SU-DHL-6 (cell line): ENCODE measurements around the gene CHCHD5.

Experiments
- H2AFZ ChIP-seq: fragments of 200-600 bp; sonication (generic); 2 replicates; pipeline ENCODE4 v1.6.1; 2014; ENCODE audit warnings: low read depth, mild to moderate bottlenecking, moderate library complexity, mixed read lengths, antibody characterized with exemption, low read length; ENCODE audit not compliant: severe bottlenecking
- H3F3A ChIP-seq: fragments of 200-600 bp; shearing (Covaris generic); 2 replicates; pipeline ENCODE4 v1.6.0; 2016; ENCODE audit warnings: antibody characterized with exemption, mild to moderate bottlenecking; ENCODE audit not compliant: insufficient read depth
- H3K27ac ChIP-seq: fragments of 200-600 bp; sonication (generic); 2 replicates; pipeline ENCODE4 v1.5.1; 2016; ENCODE audit warnings: low read depth, mild to moderate bottlenecking, low read length, moderate library complexity, mixed read lengths
- H3K27me3 ChIP-seq: fragments of 200-600 bp; sonication (generic), shearing (Covaris generic); 2 replicates; pipeline ENCODE4 v1.6.0; 2014; ENCODE audit warnings: mild to moderate bottlenecking, low read length
- H3K36me3 ChIP-seq: fragments of 200-600 bp; sonication (generic); 2 replicates; pipeline ENCODE4 v1.6.1; 2014; ENCODE audit warnings: mild to moderate bottlenecking, low read length, mixed read lengths
- H3K4me2 ChIP-seq: fragments of 300-600, 200-600 bp; shearing (Covaris generic), sonication (generic); 2 replicates; pipeline ENCODE4 v1.6.0; 2014; ENCODE audit warnings: low read length, low read depth, mild to moderate bottlenecking; ENCODE audit not compliant: poor library complexity, severe bottlenecking
- H3K4me3 ChIP-seq: fragments of 200-600 bp; sonication (generic); 2 replicates; pipeline ENCODE4 v1.5.1; 2014; ENCODE audit warnings: antibody characterized with exemption, low read length, mild to moderate bottlenecking, mixed read lengths; ENCODE audit not compliant: insufficient read depth, poor library complexity, severe bottlenecking
- H3K79me2 ChIP-seq: fragments of 200-600 bp; sonication (generic); 2 replicates; pipeline ENCODE4 v1.6.1; 2014; ENCODE audit warnings: mild to moderate bottlenecking, low read length, moderate library complexity; ENCODE audit not compliant: insufficient read depth
- H3K9ac ChIP-seq: fragments of 200-600 bp; sonication (generic); 2 replicates; pipeline ENCODE4 v1.7.0; 2014; ENCODE audit warnings: mild to moderate bottlenecking, low read length
- H3K9me2 ChIP-seq: fragments of 200-600 bp; sonication (generic); replicated peaks from 2 replicates; pipeline ENCODE4 v1.6.1; 2014; ENCODE audit warnings: low read length; ENCODE audit not compliant: insufficient read depth
- H3K9me3 ChIP-seq: fragments of 200-600 bp; sonication (generic); 2 replicates; pipeline ENCODE4 v1.6.1; 2014; ENCODE audit warnings: low read length, mixed read lengths; ENCODE audit not compliant: insufficient read depth
- H4K20me1 ChIP-seq: fragments of 200-600 bp; sonication (generic); 2 replicates; pipeline ENCODE4 v1.6.1; 2014; ENCODE audit warnings: low read depth, mild to moderate bottlenecking, antibody characterized with exemption, low read length, moderate library complexity, mixed read lengths
- EZH2phosphoT487 ChIP-seq: fragments of 200-600 bp; sonication (generic), shearing (Covaris generic); conservative IDR thresholded peaks from 2 replicates; pipeline ENCODE4 v1.6.1; 2018; ENCODE audit warnings: mild to moderate bottlenecking, antibody characterized with exemption, low read length, moderate library complexity, mixed read lengths
- TF ChIP-seq, protein P1 (sequence below): fragments of 200-600 bp; sonication (generic); IDR thresholded peaks from one replicate; pipeline ENCODE4 v1.5.1; 2017; ENCODE audit warnings: antibody characterized with exemption, mild to moderate bottlenecking, low read length, moderate library complexity; ENCODE audit not compliant: insufficient read depth, poor library complexity, severe bottlenecking

CHCHD5 gene

DNA sequence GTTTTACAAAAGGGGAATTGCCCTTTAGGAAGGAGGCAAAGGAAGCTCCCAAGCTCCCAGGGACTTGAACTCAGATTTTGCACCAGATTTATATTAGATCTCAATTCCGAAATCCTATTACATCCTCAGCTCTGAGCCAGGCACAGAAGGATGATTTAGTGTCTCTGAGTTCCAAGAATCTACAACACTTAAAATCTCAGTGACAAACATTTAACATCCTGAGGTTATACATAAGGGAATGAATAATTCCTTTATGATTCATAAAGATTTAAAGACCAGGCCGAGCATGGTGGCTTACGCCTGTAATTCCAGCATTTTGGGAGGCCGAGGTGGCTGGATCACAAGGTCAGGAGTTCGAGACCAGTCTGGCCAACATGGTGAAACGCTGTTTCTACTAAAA, 44.8 kb downstream of the CHCHD5 start:
- no peak overlapping the region for H2AFZ ChIP-seq
- H3K36me3 ChIP-seq: no peaks in the 10 kb centered on the region
- H3F3A ChIP-seq: no peaks in the 10 kb centered on the region
- no peaks in the 10 kb centered on the region for H3K79me2 ChIP-seq
- H4K20me1 ChIP-seq: no peaks in the 10 kb centered on the region
- no peak for TF ChIP-seq EZH2phosphoT487
- TF ChIP-seq, protein P1, sequence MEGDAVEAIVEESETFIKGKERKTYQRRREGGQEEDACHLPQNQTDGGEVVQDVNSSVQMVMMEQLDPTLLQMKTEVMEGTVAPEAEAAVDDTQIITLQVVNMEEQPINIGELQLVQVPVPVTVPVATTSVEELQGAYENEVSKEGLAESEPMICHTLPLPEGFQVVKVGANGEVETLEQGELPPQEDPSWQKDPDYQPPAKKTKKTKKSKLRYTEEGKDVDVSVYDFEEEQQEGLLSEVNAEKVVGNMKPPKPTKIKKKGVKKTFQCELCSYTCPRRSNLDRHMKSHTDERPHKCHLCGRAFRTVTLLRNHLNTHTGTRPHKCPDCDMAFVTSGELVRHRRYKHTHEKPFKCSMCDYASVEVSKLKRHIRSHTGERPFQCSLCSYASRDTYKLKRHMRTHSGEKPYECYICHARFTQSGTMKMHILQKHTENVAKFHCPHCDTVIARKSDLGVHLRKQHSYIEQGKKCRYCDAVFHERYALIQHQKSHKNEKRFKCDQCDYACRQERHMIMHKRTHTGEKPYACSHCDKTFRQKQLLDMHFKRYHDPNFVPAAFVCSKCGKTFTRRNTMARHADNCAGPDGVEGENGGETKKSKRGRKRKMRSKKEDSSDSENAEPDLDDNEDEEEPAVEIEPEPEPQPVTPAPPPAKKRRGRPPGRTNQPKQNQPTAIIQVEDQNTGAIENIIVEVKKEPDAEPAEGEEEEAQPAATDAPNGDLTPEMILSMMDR: no peak
- H3K9me2 ChIP-seq: no peaks in the 10 kb centered on the region
- H3K4me3 ChIP-seq: no peak overlapping the region
- H3K9ac ChIP-seq: no peak overlapping the region
- no peak overlapping the region for H3K27ac ChIP-seq
- no peaks in the 10 kb centered on the region for H3K27me3 ChIP-seq
- no peak overlapping the region for H3K4me2 ChIP-seq
- no peaks in the 10 kb centered on the region for H3K9me3 ChIP-seq

DNA sequence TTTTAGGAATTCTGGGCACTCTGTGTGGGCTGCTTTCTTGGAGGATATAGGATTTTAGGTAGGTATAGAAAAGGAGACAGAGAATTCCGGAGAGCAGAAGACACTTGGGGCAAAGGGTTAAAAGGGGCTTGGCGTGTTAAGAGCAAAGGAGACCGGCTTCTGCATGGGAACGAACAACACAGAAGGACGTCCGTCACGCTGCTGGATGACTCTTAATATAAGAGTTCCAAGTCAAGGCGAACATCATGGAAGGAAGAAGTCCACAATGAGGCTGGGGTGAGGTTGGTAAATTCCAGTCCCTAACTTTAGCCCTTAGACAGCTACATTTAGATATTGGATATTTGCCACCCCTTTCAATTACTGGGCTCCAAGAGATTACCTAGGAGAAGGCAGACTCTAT, 45.4 kb downstream of the CHCHD5 start:
- Histone ChIP-seq H3K9ac (no peak overlapping the region), H4K20me1 (no peaks in the 10 kb centered on the region), H3K9me2 (no peaks in the 10 kb centered on the region), H3K9me3 (no peaks in the 10 kb centered on the region), H2AFZ (no peak overlapping the region), H3K79me2 (no peaks in the 10 kb centered on the region), H3K36me3 (no peaks in the 10 kb centered on the region), H3F3A (no peaks in the 10 kb centered on the region), H3K27ac (no peak overlapping the region), H3K4me2 (no peak overlapping the region), H3K27me3 (no peaks in the 10 kb centered on the region), H3K4me3 (no peak overlapping the region)
- TF ChIP-seq, protein P1: no peak
- TF ChIP-seq EZH2phosphoT487: no peak

DNA sequence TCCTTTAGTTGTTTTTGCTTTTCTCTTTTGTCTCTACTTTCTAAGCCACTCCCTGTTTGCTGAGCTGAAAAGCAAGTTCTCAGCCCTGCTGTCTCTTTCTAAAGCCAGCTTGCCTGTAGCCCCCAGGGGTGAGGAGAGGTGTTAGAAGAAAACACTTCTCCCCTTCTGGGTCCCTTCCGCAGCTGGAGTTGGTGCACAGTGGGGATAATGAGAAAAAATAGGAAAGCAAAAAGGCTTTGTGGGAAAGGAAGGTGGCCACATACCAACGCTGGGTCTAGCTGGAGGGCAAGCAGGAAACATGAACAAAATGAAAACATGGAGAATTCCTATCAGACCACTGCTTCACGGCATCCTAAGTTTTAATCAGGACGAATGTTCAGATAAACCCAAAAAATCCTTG, 45.9 kb downstream of the CHCHD5 start:
- no peak overlapping the region for H2AFZ ChIP-seq
- H3K4me3 ChIP-seq: no peak overlapping the region
- no peak overlapping the region for H3K27ac ChIP-seq
- H3K79me2 ChIP-seq: no peaks in the 10 kb centered on the region
- TF ChIP-seq, protein P1: no peak
- TF ChIP-seq EZH2phosphoT487: no peak
- H3K9me3 ChIP-seq: no peaks in the 10 kb centered on the region
- H3K9ac ChIP-seq: no peak overlapping the region
- no peaks in the 10 kb centered on the region for H3K9me2 ChIP-seq
- H3K27me3 ChIP-seq: no peaks in the 10 kb centered on the region
- H3K36me3 ChIP-seq: no peaks in the 10 kb centered on the region
- no peaks in the 10 kb centered on the region for H3F3A ChIP-seq
- no peaks in the 10 kb centered on the region for H4K20me1 ChIP-seq
- H3K4me2 ChIP-seq: no peak overlapping the region
